HepG2 (cell line): Measurements from ENCODE around the gene CCDC86. TPM values are rescaled to one million over a fixed set of nuclear protein-coding genes. Genes with fewer than 3 reads are reported as not detected.

Source experiments
- ARID4A ChIP-seq: sonication (generic); formaldehyde crosslinking; IDR thresholded peaks from 2 replicates; pipeline ENCODE4 v1.5.0; 2020; ENCODE audit warnings: mild to moderate bottlenecking, missing genetic modification reagents, borderline replicate concordance
- FOXJ3 ChIP-seq: sonication (generic); formaldehyde crosslinking; IDR thresholded peaks from 2 replicates; pipeline ENCODE4 v1.4.0; 2020; ENCODE audit warnings: missing genetic modification reagents, mild to moderate bottlenecking, borderline replicate concordance
- GABPB1 ChIP-seq: IDR thresholded peaks from 2 replicates; pipeline ENCODE4 v1.6.1; 2016; ENCODE audit warnings: mild to moderate bottlenecking, missing genetic modification reagents, moderate library complexity, missing compliant biosample characterization
- GATA4 ChIP-seq: sonication (generic); IDR thresholded peaks from 2 replicates; pipeline ENCODE4 v1.6.1; 2016; ENCODE audit warnings: antibody characterized with exemption, low read depth, borderline replicate concordance
- HOXD1 ChIP-seq: sonication (generic); formaldehyde crosslinking; IDR thresholded peaks from 2 replicates; pipeline ENCODE4 v1.5.0; 2020; ENCODE audit warnings: missing genetic modification reagents
- ISL2 ChIP-seq: sonication (generic); formaldehyde crosslinking; IDR thresholded peaks from 2 replicates; pipeline ENCODE4 v1.5.0; 2020; ENCODE audit warnings: missing genetic modification reagents
- MIER3 ChIP-seq: IDR thresholded peaks from 2 replicates; pipeline ENCODE4 v1.6.1; 2016; ENCODE audit warnings: missing compliant biosample characterization, borderline replicate concordance
- MYC ChIP-seq: sonication (generic); formaldehyde crosslinking; IDR thresholded peaks from 2 replicates; pipeline ENCODE4 v1.9.0; 2021; ENCODE audit warnings: missing genetic modification reagents, borderline replicate concordance
- NCOR1 ChIP-seq: fragments of 200-600 bp; sonication (generic); IDR thresholded peaks from 2 replicates; pipeline ENCODE4 v1.7.0; 2017; ENCODE audit warnings: antibody characterized with exemption, low read length, borderline replicate concordance
- POLR2A ChIP-seq, 2 experiments: IDR thresholded peaks; 2 replicates each; pipeline ENCODE4 v1.6.1; 2011; ENCODE audit warnings: low read depth in 2 of 2, low read length in 2 of 2, mild to moderate bottlenecking in 1 of 2, moderate library complexity in 1 of 2; ENCODE audit not compliant: insufficient read depth in 1 of 2
- TARDBP ChIP-seq: sonication (generic); formaldehyde crosslinking; IDR thresholded peaks from 2 replicates; pipeline ENCODE4 v1.8.0; 2022; ENCODE audit warnings: mild to moderate bottlenecking, missing genetic modification reagents
- TCF7 ChIP-seq: sonication (generic); IDR thresholded peaks from 2 replicates; pipeline ENCODE4 v1.6.1; 2016; ENCODE audit warnings: antibody characterized with exemption, low read depth
- TFDP1 ChIP-seq: IDR thresholded peaks from 2 replicates; pipeline ENCODE4 v1.6.1; 2016; ENCODE audit warnings: missing compliant biosample characterization, missing genetic modification reagents, borderline replicate concordance
- ZBTB42 ChIP-seq: sonication (generic); formaldehyde crosslinking; IDR thresholded peaks from 2 replicates; pipeline ENCODE4 v1.5.0; 2020; ENCODE audit warnings: mild to moderate bottlenecking, missing genetic modification reagents
- ZNF501 ChIP-seq: sonication (generic); formaldehyde crosslinking; IDR thresholded peaks from 2 replicates; pipeline ENCODE4 v1.5.1; 2020; ENCODE audit warnings: mild to moderate bottlenecking, moderate library complexity, missing genetic modification reagents
- ZNF547 ChIP-seq: sonication (generic); formaldehyde crosslinking; IDR thresholded peaks from 2 replicates; pipeline ENCODE4 v1.5.1; 2020; ENCODE audit warnings: mild to moderate bottlenecking, missing genetic modification reagents
- ZNF563 ChIP-seq: sonication (generic); formaldehyde crosslinking; IDR thresholded peaks from 2 replicates; pipeline ENCODE4 v1.8.0; 2022; ENCODE audit warnings: mild to moderate bottlenecking, moderate library complexity, missing genetic modification reagents
- ZNF781 ChIP-seq: sonication (generic); formaldehyde crosslinking; IDR thresholded peaks from 2 replicates; pipeline ENCODE4 v1.5.1; 2020; ENCODE audit warnings: borderline replicate concordance, mild to moderate bottlenecking, missing genetic modification reagents; ENCODE audit errors: not compliant biosample characterization
- polyA plus RNA-seq, 8 experiments: library from polyadenylated mRNA; depleted of rRNA in 3 of 8; stranded (reverse) in 7 of 8; unstranded in 1 of 8; fragments of >200 nt; fragmentation: Illumina TruSeq in 4 of 8; extraction: Trizol in 4 of 8; gene quantifications; 2 replicates each; pipeline versions ENCODE4 v1.2.1 to v1.2.3, GENCODE V29; 2011 to 2016; ENCODE audit warnings: low read depth in 4 of 8, missing spikeins in 1 of 8, mixed read lengths in 1 of 8; ENCODE audit not compliant: insufficient read depth in 1 of 8
- total RNA-seq, 5 experiments: library from RNA; depleted of rRNA; stranded (reverse); fragments of >200 nt; fragmentation: Illumina TruSeq; extraction: Trizol; gene quantifications; 2 replicates each; pipeline ENCODE4 v1.2.3, GENCODE V29; 2016; ENCODE audit warnings: low read depth in 1 of 5
- TF ChIP-seq, protein P1 (sequence below): sonication (generic); formaldehyde crosslinking; IDR thresholded peaks from 2 replicates; pipeline ENCODE4 v1.9.0; 2021; ENCODE audit warnings: missing genetic modification reagents, borderline replicate concordance
- TF ChIP-seq, protein P2 (sequence below): sonication (generic); IDR thresholded peaks from 2 replicates; pipeline ENCODE4 v1.6.1; 2016; ENCODE audit warnings: low read depth, borderline replicate concordance

CCDC86 gene
- total and polyA plus RNA-seq, 2 of the 13 experiments (the other 11 are each of a cell fraction or from before 2014, with no cell fraction given), result 33.8 to 37.6 TPM

DNA sequence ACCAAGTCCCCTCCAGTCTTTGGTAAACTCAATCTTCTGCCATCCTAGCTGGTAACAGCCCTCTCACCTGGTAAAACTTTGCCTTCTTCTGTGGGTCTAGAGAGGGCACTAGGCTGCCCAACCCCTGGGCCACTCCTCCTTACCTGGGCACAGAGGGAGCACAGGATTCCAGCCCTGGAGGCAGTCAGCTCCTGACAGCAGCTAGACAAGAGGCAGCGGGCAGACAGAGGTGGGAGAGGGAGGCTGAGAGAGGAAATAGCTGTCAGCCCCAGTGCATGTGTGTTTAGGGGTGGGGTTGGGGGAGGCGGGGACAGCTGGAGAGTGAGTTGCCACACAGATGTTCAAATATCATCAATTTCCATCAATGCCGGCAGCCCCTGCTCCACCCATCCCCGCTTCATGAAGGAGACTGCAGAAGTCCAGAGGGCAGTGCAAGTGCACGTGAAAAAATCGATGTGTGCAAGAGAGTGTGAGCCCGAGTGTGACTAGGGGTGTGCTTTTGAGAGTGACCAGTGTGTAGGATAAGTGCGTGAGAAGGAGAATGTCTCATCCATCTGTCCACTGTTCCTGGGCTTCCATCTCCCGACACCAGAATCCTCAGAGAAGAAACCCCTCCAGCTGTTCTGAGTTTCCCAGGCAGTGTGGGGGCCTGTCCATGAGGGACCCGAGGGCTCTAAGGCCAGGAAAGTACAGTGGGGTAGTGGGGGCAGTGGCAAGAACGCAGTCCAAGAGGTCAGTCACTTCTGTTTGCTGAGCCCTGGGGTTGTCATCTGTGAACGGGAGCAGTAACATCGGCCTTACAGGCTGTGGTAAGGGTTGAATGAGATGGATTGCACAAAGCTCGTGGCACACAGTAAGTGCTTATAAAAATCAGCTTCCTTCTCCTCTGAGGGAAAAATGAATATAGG, 14.1 kb downstream of the CCDC86 start, which contains the start of gene PTGDR2 (continued):
- TF ChIP-seq ZNF563, result no peak
- TF ChIP-seq GABPB1 (CRISPR knock-in tag), result peak; percentile 10; the same call in 1 of the 2 replicates
- peak; percentile 96 for TF ChIP-seq ZBTB42 (CRISPR knock-in tag)
- TF ChIP-seq ZNF781 (CRISPR knock-in tag), result no peak
- TF ChIP-seq, protein P1, sequence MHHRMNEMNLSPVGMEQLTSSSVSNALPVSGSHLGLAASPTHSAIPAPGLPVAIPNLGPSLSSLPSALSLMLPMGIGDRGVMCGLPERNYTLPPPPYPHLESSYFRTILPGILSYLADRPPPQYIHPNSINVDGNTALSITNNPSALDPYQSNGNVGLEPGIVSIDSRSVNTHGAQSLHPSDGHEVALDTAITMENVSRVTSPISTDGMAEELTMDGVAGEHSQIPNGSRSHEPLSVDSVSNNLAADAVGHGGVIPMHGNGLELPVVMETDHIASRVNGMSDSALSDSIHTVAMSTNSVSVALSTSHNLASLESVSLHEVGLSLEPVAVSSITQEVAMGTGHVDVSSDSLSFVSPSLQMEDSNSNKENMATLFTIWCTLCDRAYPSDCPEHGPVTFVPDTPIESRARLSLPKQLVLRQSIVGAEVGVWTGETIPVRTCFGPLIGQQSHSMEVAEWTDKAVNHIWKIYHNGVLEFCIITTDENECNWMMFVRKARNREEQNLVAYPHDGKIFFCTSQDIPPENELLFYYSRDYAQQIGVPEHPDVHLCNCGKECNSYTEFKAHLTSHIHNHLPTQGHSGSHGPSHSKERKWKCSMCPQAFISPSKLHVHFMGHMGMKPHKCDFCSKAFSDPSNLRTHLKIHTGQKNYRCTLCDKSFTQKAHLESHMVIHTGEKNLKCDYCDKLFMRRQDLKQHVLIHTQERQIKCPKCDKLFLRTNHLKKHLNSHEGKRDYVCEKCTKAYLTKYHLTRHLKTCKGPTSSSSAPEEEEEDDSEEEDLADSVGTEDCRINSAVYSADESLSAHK (CRISPR knock-in tag), result 0 out of 2 replicates have a peak, but pooled peaks have one; percentile 17
- TF ChIP-seq MIER3 (CRISPR knock-in tag), result peak; percentile 41; the same call in 1 of the 2 replicates
- 0 out of 4 replicates have a peak, but pooled peaks of 1 of the 2 experiments have one; percentile 29 for TF ChIP-seq POLR2A (IDR thresholded peaks at IDR 0.05; ENCODE audit: insufficient read depth in 1 of 2, low read depth in 2 of 2, low read length in 2 of 2)
- TF ChIP-seq FOXJ3 (CRISPR knock-in tag), result 0 out of 2 replicates have a peak, but pooled peaks have one; percentile 13
- TF ChIP-seq TCF7, result peak; percentile 30; the same call in 1 of the 2 replicates
- peak; percentile 67 for TF ChIP-seq ISL2 (CRISPR knock-in tag)
- TF ChIP-seq ARID4A (CRISPR knock-in tag), result peak; percentile 64
- TF ChIP-seq TFDP1 (CRISPR knock-in tag), result no peak
- TF ChIP-seq, protein P2, sequence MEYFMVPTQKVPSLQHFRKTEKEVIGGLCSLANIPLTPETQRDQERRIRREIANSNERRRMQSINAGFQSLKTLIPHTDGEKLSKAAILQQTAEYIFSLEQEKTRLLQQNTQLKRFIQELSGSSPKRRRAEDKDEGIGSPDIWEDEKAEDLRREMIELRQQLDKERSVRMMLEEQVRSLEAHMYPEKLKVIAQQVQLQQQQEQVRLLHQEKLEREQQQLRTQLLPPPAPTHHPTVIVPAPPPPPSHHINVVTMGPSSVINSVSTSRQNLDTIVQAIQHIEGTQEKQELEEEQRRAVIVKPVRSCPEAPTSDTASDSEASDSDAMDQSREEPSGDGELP, result peak; percentile 76
- peak; percentile 35; the same call in 1 of the 2 replicates for TF ChIP-seq ZNF501
- no peak for TF ChIP-seq GATA4
- no peak; the same call in 1 of the 2 replicates for TF ChIP-seq TARDBP
- TF ChIP-seq ZNF547 (CRISPR knock-in tag), result peak; percentile 12; the same call in 1 of the 2 replicates
- peak; percentile 64; the same call in 1 of the 2 replicates for TF ChIP-seq MYC (CRISPR knock-in tag)
- TF ChIP-seq HOXD1, result peak; percentile 97
- peak; percentile 64 for TF ChIP-seq NCOR1
